Kidney (tissue), 14 donors: ENCODE measurements around the gene BACH2. TPM values are rescaled to one million over a fixed set of nuclear protein-coding genes. Genes with fewer than 3 reads are reported as not detected.
A peak's percentile ranks its signal among the peaks of the same experiment; 100 is the strongest.

Source experiments
- DNase-seq, 5 donors: peaks; one replicate each; pipeline ENCODE4 v3.0.0-alpha.2; 2013 to 2020
- FAIRE-seq: peaks from 2 replicates; lab custom pipeline; 2012; peaks lifted over from hg19 to GRCh38; lab: Jason Lieb, UNC
- H3K27ac ChIP-seq, 2 donors: one replicate each; pipeline ENCODE4 v1.7.0; 2013; ENCODE audit warnings: low read depth in 2 of 2, low read length in 2 of 2, inconsistent platforms in 1 of 2
- H3K27me3 ChIP-seq: one replicate; pipeline ENCODE4 v1.7.1; 2013; ENCODE audit warnings: low read length, inconsistent platforms; ENCODE audit not compliant: control insufficient read depth, insufficient read depth
- H3K36me3 ChIP-seq, 3 donors: one replicate each; pipeline versions ENCODE4 v1.7.0 to v1.7.1; 2013; ENCODE audit warnings: low read length in 3 of 3, control low read depth in 1 of 3, inconsistent platforms in 1 of 3; ENCODE audit not compliant: insufficient read depth in 3 of 3, control insufficient read depth in 2 of 3
- H3K4me1 ChIP-seq, 3 donors: one replicate each; pipeline versions ENCODE4 v1.7.0 to v1.7.1; 2013; ENCODE audit warnings: low read length in 3 of 3, inconsistent platforms in 1 of 3, low read depth in 1 of 3; ENCODE audit not compliant: control insufficient read depth in 2 of 3, insufficient read depth in 2 of 3
- H3K4me3 ChIP-seq, 3 donors: one replicate each; pipeline versions ENCODE4 v1.7.0 to v1.8.1; 2013; ENCODE audit warnings: low read length in 3 of 3, control low read depth in 1 of 3, inconsistent platforms in 1 of 3
- H3K9ac ChIP-seq, 3 donors: one replicate each; pipeline versions ENCODE4 v1.7.0 to v1.7.1; 2013; ENCODE audit warnings: low read length in 3 of 3, control low read depth in 1 of 3, inconsistent platforms in 1 of 3
- H3K9me3 ChIP-seq, 3 donors: one replicate each; pipeline versions ENCODE4 v1.7.0 to v1.7.1; 2013; ENCODE audit warnings: low read length in 3 of 3, control low read depth in 1 of 3, inconsistent platforms in 1 of 3; ENCODE audit not compliant: control insufficient read depth in 2 of 3, insufficient read depth in 1 of 3
- CTCF ChIP-seq: IDR thresholded peaks from 3 replicates; pipeline ENCODE4 v1.5.1; 2012; ENCODE audit warnings: mild to moderate bottlenecking, moderate library complexity, borderline replicate concordance; ENCODE audit not compliant: insufficient read depth; ENCODE audit errors: extremely low read depth
- intact Hi-C: fragments of 100-400 bp; cut with DNase I; formaldehyde crosslinking; loops from one replicate; pipeline ENCODE4 v1.11.1; 2022
- polyA plus RNA-seq: library from polyadenylated mRNA; stranded (reverse); fragments of 350-450 nt; fragmentation: Illumina TruSeq; extraction: RNeasy Lipid Tissue Mini Kit (QIAGEN cat#74804); gene quantifications from one replicate; pipeline ENCODE4 v1.2.3, GENCODE V29; 2014; ENCODE audit warnings: low read depth, low replicate concordance; ENCODE audit not compliant: insufficient read depth
- total RNA-seq: library from RNA; stranded (reverse); fragmentation: NEBNext Ultra II Directional; extraction: Animal tissue kit (Norgen Biotek cat#: 25700); gene quantifications from one replicate; pipeline ENCODE4 v1.2.1, GENCODE V29; 2021
- donor health status: control.
- donor health status: control.
- donor health status: control.
- donor health status: control.
- donor health status: control.
- donor health status: DM: yes; HTN: yes; CAD: no.
- donor health status: Normal renal cell carcinoma (clear cell type).

The BACH2 gene
- total and polyA plus RNA-seq, 2 donors from 2014 or later, result 0.32 to 6.9 TPM

- H3K36me3 ChIP-seq, result no peaks in the 10 kb centered on the region
- FAIRE-seq, result no peak
- no peaks in the 10 kb centered on the region for H3K9me3 ChIP-seq
- no peak overlapping the region for H3K4me3 ChIP-seq
- no peak overlapping the region for H3K9ac ChIP-seq
- peak in 2 of 5 donors; percentile 38 to 39 for DNase-seq
- intact Hi-C loops, result no loop called here
- H3K27ac ChIP-seq, result no peak overlapping the region
- H3K27me3 ChIP-seq, result no peaks in the 10 kb centered on the region
- no peaks in the 10 kb centered on the region for H3K4me1 ChIP-seq
- TF ChIP-seq CTCF, result no peak
Observed at GRCh38 chr6:90025523-90026061, 271.1 kb downstream of the BACH2 start.

GRCh38 chr6:90024633-90025032 lies 272.0 kb downstream of the BACH2 start:
- H3K27me3 ChIP-seq, result no peaks in the 10 kb centered on the region
- H3K4me1 ChIP-seq, result no peaks in the 10 kb centered on the region
- no peak for TF ChIP-seq CTCF
- no peak for DNase-seq
- H3K27ac ChIP-seq, result no peak overlapping the region
- H3K4me3 ChIP-seq, result no peak overlapping the region
- H3K36me3 ChIP-seq, result no peaks in the 10 kb centered on the region
- H3K9me3 ChIP-seq, result no peaks in the 10 kb centered on the region
- no peak overlapping the region for H3K9ac ChIP-seq
- intact Hi-C loops, result no loop called here
- FAIRE-seq, result no peak

GRCh38 chr6:90021711-90022110 lies 274.9 kb downstream of the BACH2 start:
- FAIRE-seq (no peak), DNase-seq (no peak)
- H3K9ac ChIP-seq, result no peak overlapping the region
- no peaks in the 10 kb centered on the region for H3K9me3 ChIP-seq
- H3K36me3 ChIP-seq, result no peaks in the 10 kb centered on the region
- H3K27me3 ChIP-seq, result no peaks in the 10 kb centered on the region
- H3K27ac ChIP-seq, result no peak overlapping the region
- TF ChIP-seq CTCF, result no peak
- H3K4me3 ChIP-seq, result no peak overlapping the region
- intact Hi-C loops, result no loop called here
- H3K4me1 ChIP-seq, result no peaks in the 10 kb centered on the region

- H3K27me3 ChIP-seq, result no peaks in the 10 kb centered on the region
- FAIRE-seq (no peak), DNase-seq (no peak)
- no peaks in the 10 kb centered on the region for H3K36me3 ChIP-seq
- TF ChIP-seq CTCF, result no peak
- no peak overlapping the region for H3K9ac ChIP-seq
- no peak overlapping the region for H3K4me3 ChIP-seq
- no peaks in the 10 kb centered on the region for H3K9me3 ChIP-seq
- no peak overlapping the region for H3K27ac ChIP-seq
- intact Hi-C loops, result no loop called here
- H3K4me1 ChIP-seq, result no peaks in the 10 kb centered on the region
Observed at GRCh38 chr6:90020746-90021145, 275.9 kb downstream of the BACH2 start.
